Heart left ventricle (tissue), 13 donors: ENCODE measurements around the gene FER.

Experiments used
- CTCF ChIP-seq, 12 donors: fragments of 200-600 bp; sonication (generic) in 4 of 12; IDR thresholded peaks; one replicate each; pipeline versions ENCODE4 v1.5.0 to v1.8.0; 2018 to 2022; ENCODE audit warnings: antibody characterized with exemption in 12 of 12, mild to moderate bottlenecking in 5 of 12
- POLR2A ChIP-seq, 2 donors: fragments of 450-650 bp; IDR thresholded peaks; one replicate each; pipeline ENCODE4 v1.6.1; 2017; ENCODE audit warnings: antibody characterized with exemption in 2 of 2, mild to moderate bottlenecking in 2 of 2, moderate library complexity in 2 of 2
- donor health status: ischemic (EF 13 %, LVEDD 7.1; RV severe dilation, severe dysfunction).
- donor health status: DM: no; HTN: yes; CAD: no.
- donor health status: DM: no; HTN: no; CAD: no.
- donor health status: ischemic (EF 25% LVEDD 6.9; RV normal size, moderate dysfunction).
- donor health status: ischemic (EF 25% LVEDD 5.7; RV mildly dilated, moderate dysfunction).
- donor health status: ischemic (EF 35%, LVEDD 5.7; RV mildly dilated, moderate dysfunction).
- donor health status: nonischemic (EF 11% LVEDD 7.7; RV severe dilation, severe dysfunction).
- donor health status: DM: yes; HTN: yes; CAD: no.
- donor health status: PGD.
- donor health status: ischemic (EF 29% LVEDD 5.4; RV normal size, mild dysfunction).
- donor health status: nonischemic (EF 23%, LVEDD 6.1; RV moderate dilation, normal function).

DNA sequence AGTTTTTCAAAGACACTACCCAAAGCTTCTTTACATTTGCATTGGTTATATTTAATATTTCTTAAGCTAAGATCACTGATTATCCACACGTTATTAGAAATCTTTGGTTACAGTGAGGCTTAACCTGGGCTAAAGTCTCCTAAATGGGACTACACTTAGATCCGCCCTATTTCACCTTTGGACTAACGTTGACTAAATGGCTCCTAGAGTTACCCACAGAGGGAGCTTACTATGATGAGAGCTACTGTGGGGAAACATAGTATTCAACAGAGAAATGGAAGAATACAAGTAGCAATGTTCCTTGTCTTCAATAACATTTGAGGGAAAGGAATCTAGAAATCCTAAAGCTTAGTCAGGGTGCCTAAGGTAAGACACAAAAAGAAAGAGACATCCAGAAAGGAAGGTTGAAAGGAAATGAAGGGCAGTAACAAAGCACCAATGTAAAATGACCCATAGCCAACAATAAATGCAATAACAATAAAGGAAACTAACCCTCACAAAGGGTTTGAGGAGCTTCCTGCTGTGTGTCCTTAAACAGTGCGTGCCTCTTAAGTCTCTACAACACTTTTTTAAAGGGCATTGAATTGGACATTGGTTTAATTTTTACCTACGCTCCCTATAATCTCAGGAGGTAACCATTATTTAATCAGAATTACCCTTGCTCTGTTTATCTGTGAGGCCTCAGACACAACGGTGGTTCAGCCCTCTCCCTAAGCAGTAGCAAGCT lies 445.0 kb downstream of the FER start:
- no peak for TF ChIP-seq CTCF (IDR thresholded peaks at IDR 0.05)
- TF ChIP-seq POLR2A (IDR thresholded peaks at IDR 0.05): no peak
